MM.1S (cell line): ENCODE data around the gene IL17RD.

Source experiments
- EZH2 ChIP-seq: fragments of 300-600 bp; sonication (generic); optimal IDR thresholded peaks from 2 replicates; pipeline ENCODE3; 2017; ENCODE audit warnings: low read depth, mild to moderate bottlenecking, antibody characterized with exemption, low read length, mixed read lengths
- EZH2phosphoT487 ChIP-seq: fragments of 300-600 bp; sonication (generic); IDR thresholded peaks from 2 replicates; pipeline ENCODE4 v1.6.1; 2018; ENCODE audit warnings: antibody characterized with exemption, low read length
- TF ChIP-seq, protein P1 (sequence below): fragments of 300-600 bp; sonication (generic); IDR thresholded peaks from 2 replicates; pipeline ENCODE4 v1.5.1; 2016; ENCODE audit warnings: antibody characterized with exemption, low read length, mixed read lengths

DNA sequence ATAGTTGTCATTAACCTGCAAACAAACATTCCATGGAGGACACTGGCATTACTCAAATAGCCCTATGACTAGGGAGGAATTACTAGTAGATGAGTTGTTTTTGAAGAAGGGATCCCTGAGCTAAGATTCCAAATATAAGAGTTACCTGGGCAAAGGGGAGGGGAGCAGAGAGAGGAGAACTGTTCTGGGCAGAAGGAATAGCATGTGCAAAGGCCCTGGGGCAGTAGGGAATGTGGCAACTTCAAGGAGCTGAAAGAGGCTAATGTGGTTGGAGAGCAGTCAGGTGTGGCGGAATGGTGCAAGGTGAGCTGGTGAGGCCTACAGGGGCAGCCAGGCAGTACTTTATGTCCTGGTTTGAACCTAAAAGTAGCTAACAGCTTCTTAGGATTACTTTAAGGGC, 5.8 kb upstream of the IL17RD start:
- TF ChIP-seq, protein P1, sequence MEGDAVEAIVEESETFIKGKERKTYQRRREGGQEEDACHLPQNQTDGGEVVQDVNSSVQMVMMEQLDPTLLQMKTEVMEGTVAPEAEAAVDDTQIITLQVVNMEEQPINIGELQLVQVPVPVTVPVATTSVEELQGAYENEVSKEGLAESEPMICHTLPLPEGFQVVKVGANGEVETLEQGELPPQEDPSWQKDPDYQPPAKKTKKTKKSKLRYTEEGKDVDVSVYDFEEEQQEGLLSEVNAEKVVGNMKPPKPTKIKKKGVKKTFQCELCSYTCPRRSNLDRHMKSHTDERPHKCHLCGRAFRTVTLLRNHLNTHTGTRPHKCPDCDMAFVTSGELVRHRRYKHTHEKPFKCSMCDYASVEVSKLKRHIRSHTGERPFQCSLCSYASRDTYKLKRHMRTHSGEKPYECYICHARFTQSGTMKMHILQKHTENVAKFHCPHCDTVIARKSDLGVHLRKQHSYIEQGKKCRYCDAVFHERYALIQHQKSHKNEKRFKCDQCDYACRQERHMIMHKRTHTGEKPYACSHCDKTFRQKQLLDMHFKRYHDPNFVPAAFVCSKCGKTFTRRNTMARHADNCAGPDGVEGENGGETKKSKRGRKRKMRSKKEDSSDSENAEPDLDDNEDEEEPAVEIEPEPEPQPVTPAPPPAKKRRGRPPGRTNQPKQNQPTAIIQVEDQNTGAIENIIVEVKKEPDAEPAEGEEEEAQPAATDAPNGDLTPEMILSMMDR = no peak
- TF ChIP-seq EZH2phosphoT487 (no peak), EZH2 (no peak)
